C4-2B (cell line): ENCODE data around the gene DBH.

Source experiments
- H3K27ac ChIP-seq: fragments of 450-650 bp; 2 replicates; pipeline ENCODE4 v1.5.1; 2017
- ZFX ChIP-seq: fragments of 450-650 bp; IDR thresholded peaks from 2 replicates; pipeline ENCODE4 v1.6.1; 2017
- TF ChIP-seq, protein P1 (sequence below): fragments of 450-650 bp; conservative IDR thresholded peaks from 2 replicates; pipeline ENCODE4 v1.5.1; 2017; ENCODE audit warnings: mild to moderate bottlenecking

DBH gene

DNA sequence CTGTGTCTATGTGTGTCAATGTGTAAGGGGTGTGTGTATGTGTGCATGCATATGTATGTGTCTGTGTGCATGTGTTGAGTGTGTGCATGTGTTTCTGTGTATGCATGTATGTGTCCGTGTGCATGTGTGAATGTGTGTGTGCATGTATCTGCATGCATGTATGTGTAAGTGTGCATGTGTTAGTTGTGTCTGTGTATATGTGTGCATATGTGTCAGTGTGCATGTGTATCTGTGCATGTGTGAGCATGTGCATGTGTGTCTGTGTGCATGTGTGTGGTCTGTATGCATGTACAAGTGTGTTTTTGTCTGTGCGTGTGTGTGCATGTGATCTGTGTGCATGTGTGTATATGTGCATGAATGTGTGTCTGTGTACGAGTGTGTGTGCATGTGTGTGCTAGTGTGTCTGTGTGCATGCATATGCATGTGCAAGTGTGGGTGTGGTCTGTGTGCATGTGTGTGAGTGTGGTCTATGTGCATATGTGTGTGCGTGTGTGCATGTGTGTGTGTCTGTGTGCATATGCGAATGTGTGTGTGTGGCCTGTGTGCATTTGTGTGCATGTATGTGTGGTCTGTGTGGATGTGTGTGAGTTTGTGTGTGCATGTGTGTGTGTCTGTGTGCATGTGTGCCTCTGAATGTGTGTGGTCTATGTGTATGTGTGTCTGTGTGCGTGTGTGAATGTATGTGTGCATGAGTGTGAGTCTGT is 36.5 kb upstream of the DBH start:
- no peak overlapping the region for H3K27ac ChIP-seq
- TF ChIP-seq, protein P1, sequence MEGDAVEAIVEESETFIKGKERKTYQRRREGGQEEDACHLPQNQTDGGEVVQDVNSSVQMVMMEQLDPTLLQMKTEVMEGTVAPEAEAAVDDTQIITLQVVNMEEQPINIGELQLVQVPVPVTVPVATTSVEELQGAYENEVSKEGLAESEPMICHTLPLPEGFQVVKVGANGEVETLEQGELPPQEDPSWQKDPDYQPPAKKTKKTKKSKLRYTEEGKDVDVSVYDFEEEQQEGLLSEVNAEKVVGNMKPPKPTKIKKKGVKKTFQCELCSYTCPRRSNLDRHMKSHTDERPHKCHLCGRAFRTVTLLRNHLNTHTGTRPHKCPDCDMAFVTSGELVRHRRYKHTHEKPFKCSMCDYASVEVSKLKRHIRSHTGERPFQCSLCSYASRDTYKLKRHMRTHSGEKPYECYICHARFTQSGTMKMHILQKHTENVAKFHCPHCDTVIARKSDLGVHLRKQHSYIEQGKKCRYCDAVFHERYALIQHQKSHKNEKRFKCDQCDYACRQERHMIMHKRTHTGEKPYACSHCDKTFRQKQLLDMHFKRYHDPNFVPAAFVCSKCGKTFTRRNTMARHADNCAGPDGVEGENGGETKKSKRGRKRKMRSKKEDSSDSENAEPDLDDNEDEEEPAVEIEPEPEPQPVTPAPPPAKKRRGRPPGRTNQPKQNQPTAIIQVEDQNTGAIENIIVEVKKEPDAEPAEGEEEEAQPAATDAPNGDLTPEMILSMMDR, result no peak
- TF ChIP-seq ZFX, result no peak

DNA sequence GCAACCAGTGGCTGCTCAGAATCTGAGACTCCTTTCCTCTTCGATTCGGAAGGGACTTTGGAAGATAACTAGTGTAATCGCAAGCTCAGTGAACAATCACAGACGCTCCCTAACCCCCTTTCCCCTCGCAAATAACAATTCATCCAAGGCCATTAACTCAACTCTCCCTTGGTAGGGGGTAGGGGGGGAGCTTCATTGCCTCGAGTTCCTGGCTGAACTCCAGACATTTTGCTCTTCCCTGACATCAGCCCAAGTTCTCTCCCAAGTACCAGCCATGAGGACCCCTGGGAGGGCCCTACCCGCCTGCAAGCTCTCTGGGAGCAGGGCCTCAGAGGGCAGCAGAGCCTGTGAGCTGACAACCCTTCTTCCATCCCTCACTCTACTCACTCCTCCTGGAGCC is 35.4 kb upstream of the DBH start:
- TF ChIP-seq ZFX, result no peak
- no peak overlapping the region for H3K27ac ChIP-seq

DNA sequence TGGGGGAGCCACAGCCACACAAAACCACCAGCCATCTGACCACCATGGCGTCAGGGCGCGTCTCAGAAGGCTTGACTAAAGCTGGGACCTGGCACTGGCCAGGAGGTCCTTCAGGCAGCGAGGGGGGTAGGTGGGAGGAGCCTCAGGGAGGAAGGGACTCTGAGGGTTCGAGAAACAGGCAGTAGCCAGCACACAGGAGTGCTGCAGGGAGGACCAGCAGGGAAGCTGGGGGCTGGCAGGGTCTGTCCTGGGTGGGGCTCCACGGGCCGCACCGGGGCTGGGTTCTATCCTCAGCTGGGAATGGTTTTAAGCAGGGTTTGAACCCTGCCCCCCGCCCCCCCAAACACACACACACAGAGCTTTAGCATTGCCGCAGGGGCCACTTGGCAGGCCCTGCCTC is 34.4 kb upstream of the DBH start:
- no peak for TF ChIP-seq ZFX
- TF ChIP-seq, protein P1, result no peak
- no peak overlapping the region for H3K27ac ChIP-seq

DNA sequence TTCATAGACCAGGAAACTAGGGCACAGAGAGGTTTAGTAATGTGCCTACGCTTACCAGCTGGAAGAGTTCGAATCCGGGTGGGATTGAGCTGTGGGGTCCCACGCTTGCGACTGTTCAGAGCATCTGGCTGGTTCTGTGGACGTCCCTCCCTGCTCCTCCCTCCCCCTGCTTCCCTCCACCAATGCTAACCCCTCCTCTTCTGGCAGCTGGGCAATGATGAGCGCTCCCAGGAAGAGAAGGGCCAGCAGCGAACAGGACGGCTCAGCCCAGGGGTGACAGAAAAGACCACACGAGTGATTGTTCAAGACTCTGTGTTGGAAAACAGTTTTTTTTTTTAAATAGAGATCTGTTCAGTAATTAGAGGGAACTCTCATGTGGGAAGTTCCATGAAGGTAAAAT is 33.9 kb upstream of the DBH start:
- TF ChIP-seq ZFX, result no peak
- TF ChIP-seq, protein P1, result no peak
- H3K27ac ChIP-seq, result no peak overlapping the region

DNA sequence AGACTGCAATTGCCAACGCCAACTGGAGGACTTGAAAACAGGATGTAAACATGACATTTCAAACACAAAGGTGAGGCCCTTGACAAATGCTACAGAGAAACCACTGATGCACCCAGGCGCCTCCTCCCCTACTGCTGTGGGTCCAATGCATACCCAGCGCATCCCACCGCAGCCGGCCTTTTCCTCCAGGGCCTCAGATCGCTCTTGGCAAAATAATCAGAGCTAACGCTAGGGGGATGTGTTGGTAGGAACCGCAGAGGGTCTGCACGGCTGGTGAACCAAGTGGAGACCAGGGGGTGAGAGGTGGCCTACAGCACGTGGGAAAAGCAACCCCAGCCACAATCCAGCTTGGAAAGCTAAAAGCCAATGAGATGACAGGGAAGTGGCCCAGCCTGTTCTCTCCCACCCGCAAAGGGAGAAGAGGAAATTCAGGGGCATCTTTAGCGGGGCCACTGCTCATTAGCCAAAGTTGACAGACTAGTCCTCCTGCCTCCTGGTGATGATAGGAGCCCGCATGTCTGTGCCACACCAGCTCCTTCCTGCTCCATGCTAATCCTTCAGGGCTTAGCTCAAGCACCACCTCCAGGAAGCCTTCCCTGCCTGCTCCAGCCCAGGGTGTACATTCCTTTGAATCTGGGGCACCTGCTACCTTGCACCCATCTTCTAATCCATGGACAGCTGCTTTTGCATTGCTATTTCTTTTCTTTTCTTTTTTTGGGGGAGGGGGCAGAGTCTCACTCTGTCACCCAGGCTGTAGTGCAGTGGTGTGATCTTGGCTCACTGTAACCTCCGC is 32.8 kb upstream of the DBH start:
- H3K27ac ChIP-seq, result no peak overlapping the region
- TF ChIP-seq, protein P1, result no peak; the same call in 1 of the 2 replicates
- TF ChIP-seq ZFX, result no peak

DNA sequence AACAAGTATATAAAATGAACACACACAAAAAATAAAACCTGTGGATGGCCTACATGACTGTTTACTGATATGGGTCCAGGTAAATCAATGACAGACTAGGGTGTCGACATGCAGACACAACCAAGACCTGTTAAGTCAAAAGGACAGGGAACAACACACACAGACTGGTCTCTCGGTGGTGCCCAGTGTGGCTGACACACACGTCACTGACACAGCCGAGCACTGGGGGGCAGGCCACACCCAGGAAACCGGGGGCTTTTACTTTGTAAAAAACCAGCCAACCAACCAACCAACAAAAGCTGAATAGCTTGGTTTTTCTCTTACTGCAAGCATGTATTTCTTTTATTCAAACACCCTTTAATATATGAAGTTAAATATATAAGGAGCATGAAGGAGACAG is 31.9 kb upstream of the DBH start:
- TF ChIP-seq, protein P1, result no peak
- TF ChIP-seq ZFX, result no peak
- H3K27ac ChIP-seq, result no peak overlapping the region

DNA sequence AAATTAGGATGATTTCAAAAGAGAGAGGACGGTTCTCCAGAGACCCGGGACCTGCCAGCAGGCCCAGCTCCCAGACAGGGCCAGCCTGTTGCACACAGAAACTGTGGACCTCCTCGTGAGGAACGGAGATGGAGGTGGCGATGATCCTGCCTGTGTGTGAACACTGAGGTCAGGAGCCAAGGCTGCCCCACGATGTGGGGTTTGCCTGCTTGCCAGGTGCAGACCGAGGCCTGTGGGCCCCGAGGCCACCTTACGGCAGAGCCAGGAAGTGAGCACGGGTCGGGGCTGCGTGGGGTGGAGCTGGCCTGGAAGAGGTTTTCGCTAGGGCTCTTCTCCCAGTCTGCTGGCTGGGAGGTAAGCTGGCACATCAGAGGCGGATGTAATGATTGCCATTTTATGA is 31.3 kb upstream of the DBH start:
- H3K27ac ChIP-seq, result no peak overlapping the region
- no peak for TF ChIP-seq ZFX
- TF ChIP-seq, protein P1, result no peak
